ENCODE results near the gene NDRG2.

DNA sequence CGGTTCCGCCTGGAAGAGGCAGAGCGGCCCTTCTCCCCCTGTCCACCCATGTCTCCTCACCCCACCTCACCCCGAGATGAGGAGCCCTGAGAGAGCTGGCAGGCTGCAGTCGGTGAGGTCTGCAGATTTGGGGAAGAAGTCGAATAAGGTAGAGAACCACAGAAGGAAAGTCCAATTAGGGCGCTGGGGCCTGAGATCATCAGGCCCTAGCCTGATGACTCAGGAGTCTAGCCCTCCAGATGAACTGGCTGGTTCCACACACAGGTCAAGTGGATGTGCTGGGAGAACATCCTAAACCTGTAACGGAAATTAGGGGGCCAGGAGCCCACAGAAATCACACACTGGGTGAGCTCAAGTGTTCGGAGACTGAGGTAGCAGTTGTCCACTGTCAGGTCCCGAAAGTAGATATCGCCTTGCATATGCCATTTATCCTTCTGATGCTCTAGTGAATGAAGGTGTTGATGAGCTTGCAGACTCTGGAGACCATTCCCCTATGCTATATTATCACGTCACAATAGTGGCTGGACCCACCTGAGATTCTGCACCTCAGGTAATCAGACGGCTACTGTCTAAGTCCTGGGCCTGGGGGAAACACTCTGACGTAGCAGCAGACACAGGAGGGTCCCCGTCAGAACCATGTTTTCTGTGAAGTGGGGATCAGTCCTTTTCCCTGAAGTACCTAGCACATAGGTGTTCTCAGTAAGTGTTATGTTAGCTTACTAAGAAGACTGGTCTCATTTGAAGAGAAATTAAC is 36.0 kb downstream of the NDRG2 start:
- TF ChIP-seq, protein P1, sequence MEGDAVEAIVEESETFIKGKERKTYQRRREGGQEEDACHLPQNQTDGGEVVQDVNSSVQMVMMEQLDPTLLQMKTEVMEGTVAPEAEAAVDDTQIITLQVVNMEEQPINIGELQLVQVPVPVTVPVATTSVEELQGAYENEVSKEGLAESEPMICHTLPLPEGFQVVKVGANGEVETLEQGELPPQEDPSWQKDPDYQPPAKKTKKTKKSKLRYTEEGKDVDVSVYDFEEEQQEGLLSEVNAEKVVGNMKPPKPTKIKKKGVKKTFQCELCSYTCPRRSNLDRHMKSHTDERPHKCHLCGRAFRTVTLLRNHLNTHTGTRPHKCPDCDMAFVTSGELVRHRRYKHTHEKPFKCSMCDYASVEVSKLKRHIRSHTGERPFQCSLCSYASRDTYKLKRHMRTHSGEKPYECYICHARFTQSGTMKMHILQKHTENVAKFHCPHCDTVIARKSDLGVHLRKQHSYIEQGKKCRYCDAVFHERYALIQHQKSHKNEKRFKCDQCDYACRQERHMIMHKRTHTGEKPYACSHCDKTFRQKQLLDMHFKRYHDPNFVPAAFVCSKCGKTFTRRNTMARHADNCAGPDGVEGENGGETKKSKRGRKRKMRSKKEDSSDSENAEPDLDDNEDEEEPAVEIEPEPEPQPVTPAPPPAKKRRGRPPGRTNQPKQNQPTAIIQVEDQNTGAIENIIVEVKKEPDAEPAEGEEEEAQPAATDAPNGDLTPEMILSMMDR (IDR thresholded peaks at IDR 0.05): no peak
- TF ChIP-seq POLR2AphosphoS5 (IDR thresholded peaks at IDR 0.05) (no peak), POLR2A (IDR thresholded peaks at IDR 0.05) (no peak)
